GM23248 (cell line): Measurements from ENCODE around the gene DNAH2.

Source experiments
- EZH2 ChIP-seq: fragments of 200-600 bp; sonication (generic); IDR thresholded peaks from 2 replicates; pipeline ENCODE4 v1.6.1; 2018; ENCODE audit warnings: antibody characterized with exemption, mild to moderate bottlenecking; ENCODE audit not compliant: insufficient read depth, poor library complexity, severe bottlenecking
- EZH2phosphoT487 ChIP-seq: fragments of 200-600 bp; sonication (generic); IDR thresholded peaks from 2 replicates; pipeline ENCODE4 v1.6.1; 2018; ENCODE audit warnings: antibody characterized with exemption, moderate library complexity, mild to moderate bottlenecking, low read depth; ENCODE audit not compliant: insufficient read depth

DNA sequence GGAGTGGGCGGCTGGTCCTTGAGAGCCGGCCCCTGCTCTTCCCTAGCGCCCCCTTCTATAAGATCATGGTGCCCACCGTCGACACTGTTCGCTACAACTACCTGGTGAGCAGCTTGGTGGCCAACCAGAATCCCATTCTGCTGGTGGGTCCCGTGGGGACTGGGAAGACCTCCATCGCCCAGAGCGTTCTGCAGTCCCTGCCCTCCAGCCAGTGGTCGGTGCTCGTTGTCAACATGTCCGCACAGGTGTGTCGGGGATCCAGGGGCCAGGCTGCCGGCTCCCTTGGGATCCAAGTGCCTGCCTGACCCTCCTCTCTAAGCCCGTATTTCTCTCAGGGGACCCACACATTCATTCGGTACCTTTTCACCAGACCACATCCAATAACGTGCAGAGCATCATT is 75.1 kb downstream of the DNAH2 start:
- no peak for TF ChIP-seq EZH2
- no peak for TF ChIP-seq EZH2phosphoT487
